AG04450 (cell line): ENCODE measurements around the gene RNF39. TPM values are rescaled to one million over a fixed set of nuclear protein-coding genes. Genes with fewer than 3 reads are reported as not detected.

ENCODE experiments used
- CTCF ChIA-PET: fragments of 300-600, 350-600 bp; formaldehyde crosslinking; extraction: SDS; loops from one replicate; lab custom pipeline; 2022; ENCODE audit warnings: antibody characterized with exemption, inconsistent platforms; lab: Charles Lee
- POLR2A ChIA-PET: fragments of 350-600 bp; formaldehyde crosslinking; extraction: SDS; loops from one replicate; lab custom pipeline; 2021; ENCODE audit warnings: antibody characterized with exemption, inconsistent platforms; lab: Yijun Ruan, JAX
- DNase-seq: peaks from one replicate; pipeline ENCODE4 v3.0.0-alpha.2; 2011; ENCODE audit warnings: low read depth, low spot score
- H3K27ac ChIP-seq: one replicate; pipeline ENCODE4 v1.5.1; 2012; ENCODE audit warnings: low read depth, low read length, control low read depth
- H3K27me3 ChIP-seq: one replicate; pipeline ENCODE4 v1.6.0; 2012; ENCODE audit warnings: low read length; ENCODE audit not compliant: control insufficient read depth, insufficient read depth
- H3K4me3 ChIP-seq: 2 replicates; pipeline ENCODE4 v1.5.1; 2011; ENCODE audit warnings: mild to moderate bottlenecking, low read depth, low read length, control low read depth
- H3K9me3 ChIP-seq: 2 replicates; pipeline ENCODE4 v1.5.1; 2012; ENCODE audit warnings: low read length; ENCODE audit not compliant: control insufficient read depth, insufficient read depth
- CTCF ChIP-seq: IDR thresholded peaks from 2 replicates; pipeline ENCODE4 v1.5.1; 2011; ENCODE audit warnings: low read depth, low read length, control low read depth, inconsistent platforms
- polyA plus RNA-seq: library from polyadenylated mRNA; depleted of rRNA; stranded (reverse); fragments of >200 nt; gene quantifications from 2 replicates; pipeline ENCODE4 v1.2.3, GENCODE V29; 2011

Gene RNF39
- polyA plus RNA-seq, 1 experiment, result not detected

GRCh38 chr6:30113841-30114240 is 38.3 kb upstream of the RNF39 start:
- H3K4me3 ChIP-seq, result no peak overlapping the region
- no peaks in the 10 kb centered on the region for H3K9me3 ChIP-seq
- H3K27ac ChIP-seq, result no peak overlapping the region
- no peak for DNase-seq
- no peak for TF ChIP-seq CTCF
- H3K27me3 ChIP-seq, result peaks cover 26% of the 10 kb centered on the region
- POLR2A ChIA-PET, result no interaction called here
- CTCF ChIA-PET, result interaction anchor here (4.6 kb wide), 1 partner anchor 17 kb away, joined by 27 read pairs; no protein-coding TSS in a partner anchor

- Histone ChIP-seq H3K9me3 (no peaks in the 10 kb centered on the region), H3K4me3 (no peak within 1 kb of the TSS), H3K27ac (no peak within 1 kb of the TSS), H3K27me3 (peaks cover 26% of the 10 kb centered on the region)
- DNase-seq, result no peak
- POLR2A ChIA-PET, result no interaction called here
- no peak for TF ChIP-seq CTCF
- CTCF ChIA-PET, result interaction anchor here (4.6 kb wide), 1 partner anchor 18 kb away, joined by 27 read pairs; no protein-coding TSS in a partner anchor
Measured at GRCh38 chr6:30113003-30113759, 37.6 kb upstream of the RNF39 start, which contains the start of gene TRIM31. Gene TRIM31 (minus strand): TSS chr6:30113090. CDS start chr6:30112805, 285 bp downstream.

DNA sequence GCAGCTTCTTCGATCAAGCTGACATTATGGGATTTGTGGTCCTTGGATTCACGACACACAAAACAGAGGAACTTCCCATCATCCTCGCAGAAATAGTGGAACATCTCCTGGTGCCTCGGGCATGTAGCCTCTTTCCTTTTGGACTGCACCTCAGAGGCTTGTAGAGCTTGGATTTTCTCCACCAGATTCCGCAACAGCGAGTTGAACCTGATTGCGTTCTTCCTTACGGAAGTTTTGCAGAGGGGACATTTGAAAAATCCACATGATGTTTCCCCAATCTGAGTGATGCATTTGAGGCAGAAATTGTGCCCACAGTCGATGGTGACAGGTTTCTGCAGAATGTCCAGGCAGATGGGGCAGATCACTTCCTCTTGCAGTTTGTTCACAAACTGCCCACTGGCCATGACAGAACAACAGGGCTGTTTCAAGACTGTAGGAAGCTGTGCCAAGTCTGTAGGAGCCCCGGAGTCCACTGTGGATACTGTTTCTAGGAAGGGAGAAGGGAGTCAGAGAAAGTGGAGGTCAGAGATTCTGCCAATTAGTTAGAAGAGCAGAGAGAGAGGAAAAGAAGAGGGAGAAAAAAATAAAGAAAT is 36.9 kb upstream of the RNF39 start:
- peaks cover 26% of the 10 kb centered on the region for H3K27me3 ChIP-seq
- POLR2A ChIA-PET, result no interaction called here

DNA sequence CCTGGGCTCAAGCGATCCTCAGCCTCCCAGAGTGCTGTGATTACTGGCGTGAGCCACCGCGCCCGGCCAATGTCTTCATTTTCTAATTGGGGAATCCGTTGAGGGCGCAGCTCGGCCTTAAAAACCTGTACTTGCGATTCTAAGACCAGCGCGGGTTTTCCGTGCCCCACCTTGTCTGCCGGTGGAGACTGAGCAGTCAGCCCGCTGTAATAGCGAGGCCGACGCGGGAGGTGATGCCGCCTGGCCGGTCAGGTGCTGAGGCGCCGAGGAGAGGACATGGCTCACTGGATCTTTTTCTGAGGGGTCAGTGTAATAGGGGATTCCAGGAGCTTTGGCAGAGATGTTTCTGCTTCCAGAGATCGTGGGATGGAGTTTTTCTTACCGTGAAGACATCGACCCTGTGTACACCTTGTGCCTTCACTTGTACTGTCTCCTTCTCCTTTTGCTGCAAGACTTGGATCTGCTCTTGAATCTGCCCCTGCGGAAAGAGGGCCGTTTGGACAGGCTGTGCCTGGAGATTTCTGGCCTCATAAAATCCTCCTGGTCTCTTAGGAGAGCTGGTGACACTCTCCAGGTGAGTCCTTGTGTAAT is 35.8 kb upstream of the RNF39 start:
- Histone ChIP-seq H3K27ac (no peak overlapping the region), H3K9me3 (no peaks in the 10 kb centered on the region), H3K4me3 (no peak overlapping the region), H3K27me3 (peaks cover 26% of the 10 kb centered on the region)
- ChIA-PET POLR2A (no interaction called here), CTCF (interaction anchor here (1.0 kb wide), 2 partner anchors 8 to 20 kb away, joined by 4 to 6 read pairs; no protein-coding TSS in a partner anchor)
- DNase-seq, result no peak
- no peak for TF ChIP-seq CTCF

More for the DNA sequence above, 36.9 kb upstream of the RNF39 start:
- no peak overlapping the region for H3K27ac ChIP-seq
- no peak for TF ChIP-seq CTCF
- H3K4me3 ChIP-seq, result no peak overlapping the region
- DNase-seq, result no peak
- CTCF ChIA-PET, result interaction anchor here (0.7 to 4.6 kb wide), 4 partner anchors 9 to 19 kb away, joined by 3 to 27 read pairs (median 5); no protein-coding TSS in a partner anchor
- no peaks in the 10 kb centered on the region for H3K9me3 ChIP-seq
